Measurements from ENCODE around the gene OTX1.

Gene OTX1

DNA sequence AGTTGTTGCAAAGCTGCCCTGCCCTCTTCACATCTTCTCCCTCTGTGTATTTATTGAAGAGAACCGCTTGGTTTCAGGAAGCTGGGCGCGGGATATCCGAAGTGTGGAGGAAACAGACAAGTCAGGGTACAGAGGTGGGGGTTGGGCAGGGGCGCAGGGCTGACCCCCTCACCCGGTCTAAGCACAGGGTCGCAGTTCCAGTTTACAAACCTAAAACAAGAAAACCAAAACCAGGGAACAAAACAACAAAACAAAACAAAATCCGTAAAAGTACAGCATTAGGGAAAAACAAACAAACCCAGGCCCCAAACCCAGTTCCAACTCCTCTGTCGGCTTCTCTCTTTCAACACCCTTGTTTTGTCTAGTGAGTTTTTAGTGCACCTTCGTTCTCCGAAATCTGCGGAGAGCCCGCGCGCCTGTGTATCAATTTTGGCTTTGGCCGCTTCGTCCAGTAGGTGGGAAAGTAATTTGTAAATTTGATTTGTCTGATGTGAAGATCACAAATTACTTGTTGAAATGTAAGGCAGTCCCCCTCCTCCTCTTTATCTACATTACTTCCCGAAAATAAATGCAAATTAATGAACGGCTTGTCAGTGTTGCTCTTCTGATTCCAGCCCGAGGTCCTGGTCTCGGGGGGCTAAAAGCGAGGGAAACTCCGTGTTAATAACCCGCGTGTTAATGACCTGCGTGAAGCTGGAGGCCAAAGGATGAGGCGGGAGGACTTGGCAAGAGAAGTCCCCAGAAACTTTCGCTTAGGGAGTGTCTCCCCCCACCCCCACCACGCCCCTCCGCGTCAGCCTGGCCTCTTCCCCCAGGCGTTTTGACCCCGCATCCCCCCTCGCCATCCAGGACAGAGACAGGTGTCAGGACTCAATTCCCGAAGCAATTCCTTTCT lies 6.9 kb downstream of the OTX1 start:
- TF ChIP-seq, protein P1, sequence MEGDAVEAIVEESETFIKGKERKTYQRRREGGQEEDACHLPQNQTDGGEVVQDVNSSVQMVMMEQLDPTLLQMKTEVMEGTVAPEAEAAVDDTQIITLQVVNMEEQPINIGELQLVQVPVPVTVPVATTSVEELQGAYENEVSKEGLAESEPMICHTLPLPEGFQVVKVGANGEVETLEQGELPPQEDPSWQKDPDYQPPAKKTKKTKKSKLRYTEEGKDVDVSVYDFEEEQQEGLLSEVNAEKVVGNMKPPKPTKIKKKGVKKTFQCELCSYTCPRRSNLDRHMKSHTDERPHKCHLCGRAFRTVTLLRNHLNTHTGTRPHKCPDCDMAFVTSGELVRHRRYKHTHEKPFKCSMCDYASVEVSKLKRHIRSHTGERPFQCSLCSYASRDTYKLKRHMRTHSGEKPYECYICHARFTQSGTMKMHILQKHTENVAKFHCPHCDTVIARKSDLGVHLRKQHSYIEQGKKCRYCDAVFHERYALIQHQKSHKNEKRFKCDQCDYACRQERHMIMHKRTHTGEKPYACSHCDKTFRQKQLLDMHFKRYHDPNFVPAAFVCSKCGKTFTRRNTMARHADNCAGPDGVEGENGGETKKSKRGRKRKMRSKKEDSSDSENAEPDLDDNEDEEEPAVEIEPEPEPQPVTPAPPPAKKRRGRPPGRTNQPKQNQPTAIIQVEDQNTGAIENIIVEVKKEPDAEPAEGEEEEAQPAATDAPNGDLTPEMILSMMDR (conservative IDR thresholded peaks at IDR 0.05): no peak
- no peak for TF ChIP-seq ZFX (IDR thresholded peaks at IDR 0.05)
- H3K27ac ChIP-seq: no peak overlapping the region

DNA sequence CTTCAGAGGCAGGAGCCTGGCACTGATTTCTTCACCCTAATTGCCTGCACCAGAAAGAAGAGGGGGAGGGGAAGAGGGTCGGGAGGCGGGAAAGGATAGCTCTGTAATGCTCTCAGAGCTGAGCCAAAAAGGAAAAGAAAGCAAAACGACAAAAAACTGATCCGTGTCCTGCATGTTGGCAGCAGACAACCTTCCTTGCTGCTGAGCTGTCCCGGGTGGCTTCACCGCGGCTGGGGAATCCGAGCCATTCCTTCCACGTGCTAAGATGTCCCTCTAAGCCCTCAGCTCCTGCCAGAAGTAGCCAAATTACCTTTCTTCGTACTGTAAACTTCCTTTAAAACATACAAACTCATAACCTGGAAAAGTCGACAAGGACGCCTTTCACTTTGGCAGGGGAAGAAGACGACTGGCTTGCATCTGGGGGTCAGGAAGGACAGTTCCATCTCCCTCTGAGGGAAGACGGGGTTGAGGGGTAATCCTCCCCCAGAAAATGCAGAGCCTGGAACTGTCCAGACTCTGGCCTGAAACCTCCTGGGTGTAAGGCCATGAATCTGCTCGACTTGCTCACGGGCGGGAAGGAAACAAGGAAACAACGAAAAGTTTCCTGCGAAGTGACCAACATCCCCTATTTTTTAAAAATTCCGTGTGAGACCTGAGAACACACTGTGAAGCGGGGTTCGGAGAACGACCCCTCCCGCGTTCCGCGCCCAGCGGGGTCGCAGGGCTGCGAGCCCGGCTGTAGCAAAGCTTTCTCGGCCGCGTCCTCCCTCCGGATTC lies 7.7 kb downstream of the OTX1 start:
- no peak overlapping the region for H3K27ac ChIP-seq
- TF ChIP-seq ZFX (IDR thresholded peaks at IDR 0.05): no peak
- TF ChIP-seq, protein P1 (conservative IDR thresholded peaks at IDR 0.05): no peak

DNA sequence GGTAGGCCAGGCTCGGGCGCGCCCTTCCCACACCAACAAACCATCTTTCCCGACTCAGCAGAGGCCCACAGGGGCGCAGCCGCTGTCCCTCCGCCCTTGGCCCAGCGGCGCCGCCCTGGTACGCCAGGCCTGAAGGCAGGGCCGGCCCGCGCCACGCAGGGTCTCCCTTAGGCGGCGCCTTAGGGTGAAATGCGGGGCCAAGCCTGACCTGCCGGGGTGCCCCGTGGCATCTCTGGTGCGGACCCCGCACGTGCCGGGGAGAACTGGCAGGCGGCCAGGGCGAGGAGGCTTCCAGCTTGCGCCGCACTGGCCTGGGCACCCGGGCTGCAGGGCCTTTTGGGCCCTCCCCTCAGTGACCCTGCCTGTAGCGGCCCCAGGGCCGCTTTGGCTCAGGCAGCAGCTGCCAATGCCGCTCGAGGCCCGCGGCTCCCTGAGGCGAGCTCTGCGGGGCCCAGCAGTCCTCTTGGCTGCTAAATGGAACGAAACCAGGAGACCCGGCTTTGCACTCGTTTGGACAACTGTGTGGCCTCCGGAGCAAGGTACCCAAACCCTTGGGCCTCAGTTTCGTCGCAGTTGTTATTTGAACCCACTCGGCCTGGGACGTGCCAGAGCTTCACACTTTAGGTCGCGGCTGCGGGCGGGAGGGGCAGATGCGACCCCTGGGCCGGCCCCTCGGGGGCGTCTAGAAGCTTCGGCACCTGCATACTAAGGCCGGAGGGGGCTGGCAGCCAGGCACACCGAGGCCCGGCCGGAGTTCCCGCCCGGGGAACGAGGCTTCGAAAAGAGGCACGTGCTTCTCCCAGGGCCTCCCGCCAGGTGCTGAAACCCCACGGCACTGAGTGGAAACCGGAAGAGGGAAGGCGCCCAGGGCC lies 8.5 kb downstream of the OTX1 start:
- TF ChIP-seq, protein P1 (conservative IDR thresholded peaks at IDR 0.05): no peak
- no peak overlapping the region for H3K27ac ChIP-seq

DNA sequence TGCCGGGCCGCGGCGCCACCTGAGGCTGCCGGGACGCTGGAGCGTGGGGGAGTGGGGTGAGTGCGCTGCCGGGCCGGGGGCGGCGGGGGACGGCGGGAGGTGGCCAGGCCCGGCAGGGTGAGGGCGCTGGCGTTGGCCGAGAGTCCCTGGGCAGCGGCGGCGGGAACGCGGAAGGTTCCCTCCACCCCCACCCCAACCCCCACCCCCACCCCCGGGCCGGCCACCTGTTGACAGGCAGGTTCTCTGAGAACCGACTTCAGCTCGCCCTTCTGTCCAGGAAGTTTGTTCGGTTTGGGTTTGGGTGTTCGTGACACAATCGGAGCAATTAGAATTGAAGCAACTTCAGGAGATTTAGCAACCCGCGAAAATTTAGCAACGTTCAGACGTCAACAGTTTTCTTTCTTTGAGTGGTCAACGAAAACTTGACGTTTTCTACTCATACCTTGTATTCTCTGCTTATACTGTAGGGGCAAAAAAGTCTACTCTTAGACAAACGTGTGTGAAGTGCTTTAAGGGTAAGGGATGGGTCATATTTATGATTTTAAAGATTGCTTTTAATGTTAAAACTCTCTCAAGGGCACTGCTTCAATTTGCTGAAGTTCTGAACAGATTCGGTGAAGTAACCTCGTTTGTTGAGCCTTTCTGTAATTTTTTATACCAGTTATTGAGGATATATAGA lies 9.3 kb downstream of the OTX1 start:
- TF ChIP-seq ZFX (IDR thresholded peaks at IDR 0.05): no peak
- TF ChIP-seq, protein P1 (conservative IDR thresholded peaks at IDR 0.05): no peak
- no peak overlapping the region for H3K27ac ChIP-seq

DNA sequence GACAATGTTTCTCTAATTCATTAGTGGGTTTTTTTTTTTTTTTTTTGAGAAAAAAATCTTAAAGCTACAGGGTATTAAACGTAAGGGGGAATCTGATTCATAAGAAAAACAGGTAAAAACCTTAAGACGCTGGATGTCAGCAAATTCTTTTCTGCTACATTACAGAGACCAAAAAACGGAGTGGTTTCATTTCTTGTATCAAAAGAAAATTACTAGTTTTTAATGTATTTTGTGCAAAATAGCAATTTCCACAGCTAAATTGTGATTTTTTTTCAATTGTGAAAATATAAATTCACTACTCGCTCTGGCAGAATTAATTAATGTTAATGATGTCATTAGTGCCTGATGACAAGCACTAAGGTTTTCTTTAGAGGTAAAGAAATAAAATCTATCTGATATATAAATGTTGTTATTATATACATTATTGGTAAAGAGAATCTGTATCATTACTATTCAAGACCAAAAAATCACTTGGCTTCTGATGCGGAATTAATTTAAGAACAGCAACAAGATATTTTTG lies 9.9 kb downstream of the OTX1 start:
- TF ChIP-seq ZFX (IDR thresholded peaks at IDR 0.05): no peak
- TF ChIP-seq, protein P1 (conservative IDR thresholded peaks at IDR 0.05): no peak
- H3K27ac ChIP-seq: no peak overlapping the region

DNA sequence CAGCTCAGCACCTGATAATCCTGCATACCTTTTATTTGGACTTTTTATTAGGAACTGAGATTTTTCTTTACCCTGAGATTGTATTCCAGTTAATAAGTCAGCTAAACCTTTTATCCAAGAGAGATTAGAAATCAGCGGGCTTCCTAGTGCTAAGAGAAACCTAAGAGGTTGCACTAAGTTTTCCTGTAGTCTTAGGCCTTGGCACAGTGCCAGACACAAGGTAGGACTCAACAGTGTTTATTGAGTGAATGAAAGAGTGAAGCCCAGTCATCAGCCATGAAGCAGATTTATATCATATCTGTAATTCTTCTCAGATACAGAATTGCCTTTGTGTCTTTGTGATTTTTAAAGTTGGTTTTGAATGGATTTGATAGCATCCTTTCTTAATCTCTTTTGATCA lies 13.6 kb downstream of the OTX1 start:
- TF ChIP-seq, protein P1 (conservative IDR thresholded peaks at IDR 0.05): no peak
- no peak for TF ChIP-seq ZFX (IDR thresholded peaks at IDR 0.05)
- no peak overlapping the region for H3K27ac ChIP-seq

Data from C4-2B (cell line).